CD4-positive, alpha-beta T cell treated with Interleukin-4 for 4 hours (primary cell): Measurements from ENCODE around the gene GPR68.
"Not testable (repeated sequence)": the region's sequence is repeated elsewhere in the genome, so short reads cannot be mapped to it uniquely, and the experiment has no call there.

Experiments used
- DNase-seq: peaks from one replicate; pipeline ENCODE4 v3.0.0-alpha.2; 2020

GPR68 gene

DNA sequence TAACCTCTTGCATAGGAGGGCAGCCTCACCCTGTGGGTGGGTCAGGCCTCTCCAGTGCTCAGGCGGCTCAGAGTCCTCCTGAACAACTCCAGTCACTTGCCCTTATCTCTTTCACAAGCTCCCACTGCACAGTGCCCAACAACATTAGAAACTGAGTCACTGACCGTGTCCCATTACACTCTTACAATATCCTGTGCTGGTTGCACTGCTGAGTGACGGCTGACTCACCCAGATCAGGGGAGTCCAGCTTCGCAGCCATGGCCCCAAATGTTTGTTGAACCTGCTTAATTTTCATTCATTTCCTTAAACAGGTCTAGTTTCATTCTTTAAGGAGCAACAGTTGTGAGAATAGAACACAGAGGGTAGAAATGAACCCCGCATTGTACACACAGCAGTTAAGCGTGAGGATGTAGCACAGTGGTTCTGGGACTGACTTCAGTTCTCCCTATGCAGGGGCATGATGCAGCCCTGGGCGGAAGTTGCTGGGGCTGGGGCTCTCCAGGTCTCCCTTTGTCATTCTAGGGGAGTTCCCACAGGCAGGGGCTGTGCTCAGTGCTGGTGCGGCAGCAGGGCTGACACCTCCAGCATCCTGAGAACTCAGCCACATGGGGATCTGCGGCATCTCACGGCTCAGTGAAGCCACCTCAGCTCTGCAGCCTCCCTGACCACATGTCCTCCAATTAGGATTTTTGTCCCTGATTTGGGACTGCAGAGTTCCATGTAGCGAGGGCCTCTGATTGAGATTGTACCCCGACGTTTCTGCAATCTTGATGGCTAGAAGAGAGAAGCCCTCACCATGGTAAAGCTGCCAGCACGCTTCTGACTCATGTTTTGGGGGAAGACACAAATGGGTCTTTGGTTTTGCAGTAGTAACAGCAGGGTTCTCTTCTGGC lies 16.1 kb downstream of the GPR68 start:
- peak; percentile 86 for DNase-seq

DNA sequence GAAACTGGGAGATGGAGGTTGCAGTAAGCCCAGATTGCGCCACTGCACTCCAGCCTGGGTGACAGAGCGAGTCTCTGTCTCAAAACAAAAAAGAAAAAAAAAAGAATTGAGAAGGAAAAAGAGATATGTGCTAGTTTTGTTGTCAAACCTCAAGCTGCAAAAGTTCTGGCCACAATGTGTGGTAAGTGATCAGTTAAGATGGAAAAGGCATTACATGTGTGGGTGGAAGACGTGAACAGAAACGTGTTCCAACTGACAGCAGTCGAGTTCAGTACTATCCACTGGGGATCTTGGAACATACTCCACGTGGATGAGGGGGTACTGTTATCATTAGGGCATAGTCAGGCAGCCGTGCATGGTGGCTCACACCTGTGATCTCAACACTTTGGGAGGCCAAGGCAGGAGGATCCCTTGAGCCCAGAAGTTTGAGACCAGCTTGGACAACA lies 17.3 kb downstream of the GPR68 start:
- DNase-seq = peak; percentile 43

DNA sequence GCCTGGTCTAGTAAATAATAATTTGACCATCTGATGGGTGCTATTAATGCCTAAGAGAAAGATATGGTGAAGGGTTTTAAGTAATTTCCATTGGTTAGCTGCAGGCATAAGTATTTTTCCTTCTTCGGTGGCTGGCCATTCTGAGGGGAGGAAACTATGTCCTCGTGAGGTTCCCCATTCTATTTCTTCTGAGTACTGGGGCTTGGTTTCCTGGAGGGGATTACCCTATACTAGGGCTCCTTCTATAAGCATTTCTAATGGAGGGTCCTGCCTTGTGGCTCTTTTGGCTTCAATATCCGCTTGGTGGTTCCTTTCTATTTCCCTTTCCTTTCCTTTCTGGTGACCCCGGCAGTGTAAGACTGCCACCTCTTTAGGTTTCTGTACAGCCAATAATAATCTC lies 18.1 kb downstream of the GPR68 start:
- not testable (repeated sequence) for DNase-seq

DNA sequence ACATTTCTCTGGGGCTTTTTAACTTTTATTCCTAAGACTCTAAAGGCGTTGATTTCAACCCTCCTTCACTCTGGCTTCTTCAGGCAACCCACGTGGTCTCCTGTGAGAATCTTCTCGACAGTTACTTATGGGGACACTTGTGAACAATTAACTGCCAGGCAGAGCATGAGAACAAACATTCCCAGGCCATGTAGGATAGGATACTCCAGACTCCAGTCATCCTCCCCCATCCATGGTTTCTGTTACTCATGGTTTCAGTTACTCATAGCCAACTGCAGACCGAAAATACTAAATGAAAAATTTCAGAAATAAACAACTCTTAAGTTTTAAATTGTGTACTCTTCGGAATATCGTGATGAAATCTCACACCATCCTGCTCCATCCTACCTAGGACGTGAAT lies 19.5 kb downstream of the GPR68 start:
- no peak for DNase-seq

DNA sequence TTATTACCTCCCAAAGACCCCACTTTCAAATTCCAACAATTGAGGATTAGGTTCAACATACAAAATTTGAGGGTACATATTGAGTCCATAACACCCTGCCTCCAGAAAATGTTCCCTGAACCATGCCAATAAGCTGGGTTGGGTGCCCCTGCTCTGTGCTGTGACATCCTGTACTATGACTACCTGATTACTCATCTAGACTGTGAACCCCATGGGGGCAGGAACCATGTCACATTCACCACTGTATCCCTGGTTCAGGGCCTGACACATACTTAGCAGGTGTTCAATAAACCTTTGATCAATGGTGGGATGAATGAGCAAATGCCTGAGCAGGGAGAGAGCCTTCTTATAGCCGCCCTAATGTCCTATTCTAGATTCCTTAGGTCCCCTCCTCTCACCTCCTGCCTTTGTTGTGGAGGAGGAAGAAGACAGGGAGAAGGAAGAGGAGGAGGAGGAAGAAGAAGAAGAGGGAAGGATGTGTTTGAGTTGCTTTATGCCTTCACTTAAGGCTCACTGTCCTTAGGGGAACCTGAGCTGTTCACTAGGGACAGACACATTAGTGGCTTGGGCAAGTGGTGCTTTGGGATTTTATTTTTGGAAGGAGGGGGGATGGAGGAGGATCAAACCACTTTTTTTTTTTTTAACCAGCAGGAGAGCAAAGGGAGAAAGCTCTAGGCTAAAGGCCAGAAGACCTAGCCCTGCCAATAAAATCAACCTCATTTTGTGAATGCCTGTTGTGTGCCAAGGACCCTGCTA lies 21.3 kb downstream of the GPR68 start:
- peak; percentile 58 for DNase-seq

DNA sequence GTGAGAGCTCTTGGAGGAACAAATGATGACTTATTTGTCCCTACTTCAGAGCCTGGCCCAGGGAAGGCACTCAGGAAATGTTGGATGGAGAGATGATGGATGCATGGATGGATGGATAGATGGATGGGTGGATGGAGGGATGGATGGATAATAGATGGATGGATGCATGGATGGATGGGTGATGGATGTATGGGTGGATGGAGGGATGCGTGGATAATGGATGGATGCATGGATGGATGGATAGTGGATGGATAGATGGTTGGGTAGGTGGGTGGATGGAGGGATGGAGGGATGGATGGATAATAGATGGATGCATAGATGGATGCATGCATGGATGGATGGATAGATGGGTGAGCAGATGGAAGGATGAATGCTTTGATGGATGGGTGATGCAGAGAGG lies 23.2 kb downstream of the GPR68 start:
- DNase-seq = no peak

DNA sequence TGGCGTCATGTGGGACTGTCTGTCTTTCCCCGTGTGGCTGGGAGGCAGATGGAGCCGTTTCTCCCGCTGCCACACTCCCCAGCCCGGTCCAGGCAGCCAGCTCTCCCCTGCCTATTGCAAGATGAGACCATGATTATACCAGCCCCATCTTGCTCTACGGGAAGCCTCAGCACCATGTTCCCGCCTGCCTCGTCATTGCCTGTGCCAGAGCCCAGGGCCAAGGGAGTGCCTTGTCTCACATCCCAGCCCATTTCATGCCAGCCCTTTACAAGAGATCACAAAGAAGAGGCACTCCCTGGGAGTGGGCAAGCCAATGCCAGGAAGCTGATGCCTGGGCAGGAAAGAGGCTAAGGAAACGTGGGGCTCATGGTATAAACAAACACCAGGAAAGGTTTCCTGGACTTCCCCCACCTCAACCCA lies 23.9 kb downstream of the GPR68 start:
- no peak for DNase-seq

DNA sequence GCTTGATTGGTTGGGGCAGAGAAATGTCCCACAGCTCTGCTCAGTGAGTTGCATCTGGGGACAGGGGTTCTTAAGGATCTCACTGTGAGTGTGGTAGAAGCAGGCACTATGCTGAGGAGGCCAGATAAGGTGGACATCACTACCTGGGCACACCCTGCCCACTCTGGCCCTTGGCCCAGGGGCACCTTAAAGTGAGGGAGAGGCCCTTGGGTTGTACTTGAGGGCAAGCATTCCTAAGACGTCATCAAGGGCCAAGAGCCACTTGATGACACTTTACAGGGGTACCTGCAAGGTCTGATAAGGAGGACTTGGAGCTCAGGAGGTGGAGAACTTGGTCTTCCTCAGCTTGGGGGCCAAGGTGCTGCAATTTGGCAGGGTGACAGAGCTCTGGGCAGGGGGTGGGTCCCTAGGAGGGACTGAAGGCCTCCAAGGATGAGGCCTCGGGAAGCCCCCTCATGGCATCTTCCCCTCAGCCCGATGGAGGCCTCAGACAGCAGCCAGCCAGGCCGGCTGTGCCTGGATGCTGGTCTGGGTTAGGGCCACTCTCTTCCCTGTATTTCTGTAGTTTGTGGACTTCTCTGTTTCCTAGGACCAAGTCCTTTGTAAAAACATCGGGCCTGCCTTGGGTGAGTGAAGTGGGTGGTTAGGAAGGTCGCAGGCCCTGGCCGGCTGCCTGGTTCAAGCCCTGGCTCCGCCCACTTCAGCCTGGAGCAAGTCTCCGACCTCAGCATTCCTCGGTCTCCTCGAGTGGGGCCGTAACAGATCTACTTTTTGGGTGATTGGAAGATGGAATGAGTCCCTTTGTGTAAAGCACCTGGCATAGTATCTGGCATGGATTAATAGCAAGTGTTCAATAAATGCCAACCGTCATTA lies 24.8 kb downstream of the GPR68 start:
- no peak for DNase-seq

DNA sequence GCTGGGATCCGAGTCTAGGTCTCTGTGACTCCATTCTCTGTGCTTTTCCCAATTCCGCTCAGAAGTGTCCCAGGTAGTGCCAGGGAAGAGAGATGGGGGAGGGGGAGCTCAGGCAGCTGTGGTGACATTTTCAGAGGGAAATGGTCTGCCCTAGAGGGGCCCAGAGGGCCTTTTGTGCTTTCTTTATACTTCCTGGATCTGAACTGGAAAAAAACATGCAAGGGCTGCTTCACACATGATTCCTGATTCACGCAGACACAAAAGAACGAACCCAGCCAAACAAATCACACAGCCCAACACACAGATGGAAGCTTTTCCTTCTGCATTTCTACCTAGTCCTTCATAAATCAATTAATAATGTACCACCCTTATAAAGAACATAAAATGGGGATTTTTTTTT lies 26.5 kb downstream of the GPR68 start:
- no peak for DNase-seq

DNA sequence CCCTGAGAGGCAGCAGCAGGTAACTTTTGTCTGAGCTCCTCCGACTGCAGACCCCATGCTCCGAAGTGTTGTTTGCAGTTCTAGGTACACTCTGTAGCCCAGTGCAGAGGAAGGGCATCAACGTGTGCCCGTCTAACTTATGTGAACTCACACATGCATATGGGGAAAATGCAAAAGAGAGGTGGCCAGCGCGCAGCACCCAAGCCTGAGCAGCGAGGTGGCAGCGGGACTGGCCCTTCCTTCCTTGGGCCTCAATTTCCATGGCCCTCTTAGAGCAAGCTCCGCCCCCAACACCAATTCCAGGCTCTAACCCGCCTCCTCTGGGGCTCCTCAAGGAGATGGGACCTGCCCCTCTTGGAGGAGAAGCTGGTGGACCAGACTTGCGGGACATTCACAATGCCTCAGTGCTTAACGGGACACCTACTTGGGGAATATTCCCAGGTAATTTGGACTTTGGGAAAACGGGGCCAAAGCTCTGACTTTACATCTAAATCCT lies 27.7 kb downstream of the GPR68 start:
- no peak for DNase-seq

DNA sequence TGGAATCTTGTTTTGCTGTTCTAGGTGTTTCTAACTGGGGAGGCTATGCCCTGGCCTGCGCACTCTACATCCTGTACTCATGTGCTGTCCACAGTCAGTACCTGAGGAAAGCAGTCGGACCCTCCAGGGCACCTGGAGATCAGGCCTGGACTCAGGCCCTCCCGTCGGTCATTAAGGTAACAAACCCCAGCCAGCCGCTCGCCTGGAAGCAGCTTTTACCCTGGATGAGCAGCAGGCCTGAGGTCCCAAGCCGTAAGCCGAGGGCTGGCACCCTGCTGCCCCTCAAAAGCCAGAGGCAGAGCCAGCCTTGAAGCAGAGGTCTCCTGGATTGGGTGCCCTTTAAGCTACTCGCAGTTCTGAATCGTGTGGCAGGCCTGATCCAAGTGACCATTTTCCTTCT lies 29.1 kb downstream of the GPR68 start:
- no peak for DNase-seq

DNA sequence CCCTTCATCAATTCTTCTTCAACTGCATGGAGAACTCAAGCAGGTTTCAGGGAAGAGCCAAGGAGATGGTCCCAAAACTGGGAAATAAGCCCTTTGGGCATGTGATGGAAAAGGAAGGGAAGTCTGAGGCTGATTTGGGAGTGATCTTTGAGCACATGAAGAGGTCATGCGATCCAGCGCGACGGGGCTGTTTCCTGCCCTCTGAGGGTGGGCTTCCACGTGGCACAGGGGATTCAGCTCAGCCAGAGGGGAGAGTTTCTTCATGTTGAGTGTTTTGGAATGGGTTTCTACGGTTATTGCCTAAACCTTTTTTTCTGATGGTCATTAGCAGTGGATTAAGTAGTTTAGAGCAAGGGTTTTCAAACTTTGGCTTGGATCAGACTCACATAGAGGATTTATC lies 30.2 kb downstream of the GPR68 start:
- no peak for DNase-seq

DNA sequence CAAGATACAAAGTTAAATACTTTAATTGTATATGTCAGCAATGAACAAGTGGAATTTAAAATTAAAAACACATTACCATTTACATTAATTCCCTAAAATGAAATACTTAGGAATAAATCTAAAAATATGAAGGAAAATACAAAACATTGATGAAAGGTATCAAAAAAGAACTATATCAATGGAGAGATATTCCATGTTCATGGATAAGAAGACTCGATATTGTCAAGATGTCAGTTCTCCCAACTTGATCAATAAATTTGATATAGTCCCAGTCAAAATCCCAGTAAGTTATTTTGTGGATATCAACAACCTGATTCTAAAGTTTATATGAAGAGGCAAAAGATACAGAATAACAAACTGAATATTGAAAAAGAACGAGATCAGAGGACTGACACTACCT lies 33.5 kb downstream of the GPR68 start:
- DNase-seq = no peak

DNA sequence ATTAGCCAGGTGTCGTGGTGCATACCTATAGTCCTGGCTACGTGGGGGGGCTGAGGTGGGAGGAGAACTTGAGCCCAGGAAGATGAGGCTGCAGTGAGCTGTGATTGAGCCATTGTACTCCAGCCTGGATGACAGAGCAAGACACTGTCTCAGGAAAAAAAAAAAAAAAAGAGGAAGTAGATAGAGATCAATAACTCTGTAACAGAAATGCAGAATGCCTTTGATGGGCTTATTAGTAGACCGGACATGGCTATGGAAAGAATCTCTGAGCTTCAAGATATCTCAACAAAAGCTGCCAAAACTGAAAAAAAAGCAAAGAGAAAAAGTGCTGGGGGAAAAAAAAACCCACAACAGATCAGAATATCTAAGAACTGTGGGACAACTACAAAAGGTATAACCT lies 37.5 kb downstream of the GPR68 start:
- DNase-seq = no peak

DNA sequence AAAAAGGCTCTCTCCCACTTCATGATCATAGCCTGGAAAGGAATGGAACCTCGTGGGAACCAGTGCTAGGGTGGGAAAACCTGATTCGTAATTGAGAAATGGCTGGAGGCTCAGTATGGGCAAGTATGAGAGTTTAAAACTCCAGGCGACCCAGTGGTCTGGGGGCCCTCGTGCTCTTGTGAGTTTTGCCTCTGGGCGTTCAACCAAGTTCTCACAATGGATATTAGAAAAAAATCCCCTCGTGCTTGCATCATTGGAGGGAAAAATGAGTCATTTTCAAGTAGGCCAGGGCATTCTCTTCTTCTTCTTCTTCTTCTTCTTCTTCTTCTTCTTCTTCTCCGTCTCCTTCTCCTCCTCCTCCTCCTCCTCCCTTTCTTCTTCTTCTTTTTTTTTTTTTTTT lies 39.0 kb downstream of the GPR68 start:
- no peak for DNase-seq

DNA sequence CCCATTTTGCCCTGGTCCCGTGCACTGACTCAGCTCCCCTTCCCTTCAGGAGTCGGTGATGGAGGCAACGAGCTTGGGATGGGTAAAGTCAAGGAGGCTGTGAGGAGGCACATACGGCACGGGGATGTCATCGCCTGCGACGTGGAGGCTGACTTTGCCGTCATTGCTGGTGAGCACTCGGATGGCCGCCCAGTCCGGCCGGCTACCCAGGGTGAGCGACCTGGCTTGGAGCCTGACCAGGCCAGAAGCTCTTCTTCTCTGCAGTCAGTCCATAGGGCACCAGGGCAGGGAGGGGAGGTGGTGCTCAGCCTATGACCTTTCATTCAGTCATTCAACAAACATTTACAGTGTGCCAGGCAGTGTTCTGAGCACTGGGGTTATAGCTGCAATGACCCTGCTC lies 39.8 kb downstream of the GPR68 start:
- no peak for DNase-seq

DNA sequence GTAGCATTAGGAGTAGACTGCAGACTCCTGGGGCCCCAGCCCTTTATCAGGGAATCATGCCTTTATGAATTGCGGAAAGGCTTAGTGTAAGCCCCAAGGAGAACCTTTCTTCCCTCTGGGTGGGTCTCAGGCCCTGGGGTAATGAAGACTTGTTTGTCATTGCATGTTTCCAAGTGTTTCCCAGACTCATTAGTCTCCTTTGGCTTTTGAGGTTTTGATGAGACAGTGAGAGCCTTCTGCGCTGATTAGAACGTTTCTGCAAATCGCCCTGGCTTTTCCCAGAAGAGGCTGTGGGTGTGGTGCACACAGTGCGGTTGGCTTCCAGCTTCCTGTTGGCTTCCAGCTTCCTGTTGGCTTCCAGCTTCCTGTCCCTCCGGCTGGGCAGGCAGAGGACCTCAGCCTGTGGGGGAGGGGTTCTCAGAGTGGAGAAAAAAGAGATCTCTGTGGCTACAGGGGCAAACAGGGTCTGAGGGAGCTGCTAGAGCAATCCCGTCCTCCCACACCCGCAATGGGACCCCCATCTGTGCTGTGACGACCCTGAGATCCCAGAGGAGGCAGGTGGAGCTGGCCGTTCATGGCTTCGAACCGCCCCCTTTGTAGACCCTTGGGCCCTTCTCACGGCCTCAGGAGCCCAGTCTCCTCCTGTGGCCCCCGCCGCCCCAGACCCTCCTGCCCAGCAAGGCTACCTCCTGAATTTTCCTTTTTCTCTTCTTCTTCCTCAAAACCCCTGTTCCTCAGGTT lies 42.1 kb downstream of the GPR68 start:
- no peak for DNase-seq

DNA sequence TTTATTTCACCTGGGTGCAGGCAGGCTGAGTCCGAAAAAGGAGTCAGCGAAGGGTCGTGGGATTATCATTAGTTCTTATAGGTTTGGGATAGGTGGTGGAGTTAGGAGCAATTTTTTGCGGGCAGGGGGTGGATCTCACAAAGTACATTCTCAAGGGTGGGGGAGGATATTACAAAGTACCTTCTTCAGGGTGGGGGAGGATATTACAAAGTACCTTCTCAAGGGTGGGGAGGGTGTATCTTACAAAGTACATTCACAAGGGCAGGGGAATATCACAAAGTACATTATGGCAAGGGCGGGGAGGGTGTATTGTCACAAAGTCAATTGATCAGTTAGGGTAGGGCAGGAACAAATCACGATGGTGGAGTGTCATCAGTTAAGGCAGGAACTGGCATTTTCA lies 43.7 kb downstream of the GPR68 start:
- not testable (repeated sequence) for DNase-seq

DNA sequence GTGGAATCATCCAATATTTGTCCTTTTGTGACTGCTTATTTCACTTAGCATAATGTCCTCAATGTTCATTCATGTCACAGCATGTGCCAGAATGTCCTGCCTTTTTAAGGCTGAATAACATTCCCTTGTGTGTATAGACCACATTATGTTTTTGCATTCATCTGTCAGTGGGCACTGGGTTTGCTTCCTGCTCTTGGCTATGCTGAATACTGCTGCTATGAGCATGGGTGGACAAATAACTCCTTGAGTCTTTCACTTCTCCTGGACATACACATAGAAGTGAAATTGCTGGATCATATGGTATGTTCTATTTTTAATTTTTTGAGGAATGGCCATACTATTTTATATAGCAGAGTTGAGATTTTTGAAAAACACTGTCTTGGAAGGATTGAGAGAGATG lies 46.9 kb downstream of the GPR68 start:
- DNase-seq = no peak

DNA sequence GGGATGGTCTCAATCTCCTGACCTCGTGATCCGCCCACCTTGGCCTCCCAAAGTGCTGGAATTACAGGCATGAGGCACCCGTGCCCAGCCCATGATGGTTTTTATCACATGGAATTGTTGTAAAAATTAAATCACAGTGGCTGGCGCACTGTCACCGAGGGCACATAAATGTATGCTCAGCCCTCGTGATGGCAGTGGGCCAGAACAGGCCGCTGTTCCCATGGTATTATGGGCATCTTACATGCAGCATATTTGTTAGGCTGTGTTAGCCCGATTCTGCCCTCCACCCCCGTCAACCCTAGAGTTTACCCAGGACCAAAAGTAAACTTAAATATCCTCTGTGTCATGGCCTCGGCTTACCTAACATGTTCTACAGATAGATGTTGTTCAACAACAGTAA lies 48.6 kb downstream of the GPR68 start:
- DNase-seq = no peak

DNA sequence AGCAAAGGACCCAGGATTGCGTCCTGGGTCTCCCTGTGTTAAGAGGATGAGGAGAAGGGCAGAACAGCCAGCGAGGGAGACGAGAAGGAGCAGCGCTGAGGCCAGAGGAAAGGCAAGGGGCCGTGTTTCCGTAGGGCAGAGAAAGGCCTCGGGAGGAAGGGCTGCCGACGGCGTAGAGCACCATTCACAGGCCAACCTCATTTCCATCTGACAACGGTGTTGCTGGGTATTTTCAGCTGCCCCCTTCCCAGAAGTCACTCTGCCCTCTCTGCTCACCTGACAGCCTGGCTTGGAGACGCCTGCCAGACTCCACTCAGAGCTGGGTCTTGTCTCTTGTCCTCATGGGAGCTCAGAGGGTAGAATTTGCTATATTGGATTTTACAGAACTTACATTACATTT lies 51.4 kb downstream of the GPR68 start:
- no peak for DNase-seq

DNA sequence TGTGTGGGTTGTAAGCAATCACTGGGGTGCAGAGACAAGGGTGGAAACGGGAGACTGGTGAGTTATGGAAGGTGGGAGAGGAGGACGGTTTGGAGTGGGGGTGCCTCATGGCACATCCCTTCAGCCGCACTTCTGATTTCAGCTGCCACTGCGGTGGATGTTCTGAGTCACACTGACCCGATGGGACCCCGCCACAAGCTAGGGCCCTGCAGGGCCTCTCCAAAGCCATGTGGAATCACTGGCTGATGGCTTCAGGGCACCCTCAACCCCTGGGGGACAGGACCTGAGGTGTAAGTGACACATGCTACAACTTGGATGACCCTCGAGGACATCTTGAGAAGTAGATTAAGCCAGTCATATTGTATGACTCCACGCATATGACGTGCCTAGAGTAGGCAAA lies 53.7 kb downstream of the GPR68 start:
- DNase-seq = no peak
